ENCODE measurements around the gene LZTS3. TPM values are rescaled to one million over a fixed set of nuclear protein-coding genes. Genes with fewer than 3 reads are reported as not detected.

LZTS3 gene
- polyA plus RNA-seq, 1 donor (not counting 4 experiments of a cell fraction or from before 2014, with no cell fraction given) = 2.5 TPM

GRCh38 chr20:3171391-3172125 is 1.8 kb downstream of the LZTS3 start:
- Histone ChIP-seq H3K9me3 (ENCODE audit: control insufficient read depth, low read depth, low read length) (no peaks in the 10 kb centered on the region), H3K27ac (ENCODE audit: control insufficient read depth, insufficient read depth, low read length) (no peak overlapping the region), H3K36me3 (ENCODE audit: control insufficient read depth in 2 of 2, extremely low read depth in 1 of 2, insufficient read depth in 2 of 2, low read length in 2 of 2) (no peaks in the 10 kb centered on the region), H3K4me2 (ENCODE audit: control insufficient read depth, extremely low read depth, insufficient read depth, low read depth, low read length) (no peak overlapping the region), H3K79me2 (ENCODE audit: control insufficient read depth, insufficient read depth, low read length) (no peaks in the 10 kb centered on the region), H3K4me3 (ENCODE audit: control insufficient read depth in 2 of 3, extremely low read depth in 1 of 3, insufficient read depth in 2 of 3, low read depth in 1 of 3, low read length in 3 of 3) (no peak overlapping the region), H4K20me1 (ENCODE audit: control insufficient read depth, extremely low read depth, insufficient read depth, low read length) (no peaks in the 10 kb centered on the region), H3K4me1 (ENCODE audit: control insufficient read depth, extremely low read depth, insufficient read depth, low read length) (peaks cover 11% of the 10 kb centered on the region), H3K27me3 (ENCODE audit: control insufficient read depth, extremely low read depth, insufficient read depth, low read length) (peaks cover 40% of the 10 kb centered on the region), H3K9me1 (ENCODE audit: control insufficient read depth, extremely low read depth, insufficient read depth, low read length) (no peaks in the 10 kb centered on the region), H2AFZ (ENCODE audit: control insufficient read depth, low read length) (no peak overlapping the region), H3K9ac (ENCODE audit: control insufficient read depth, extremely low read depth, insufficient read depth, low read length) (no peak overlapping the region)
- TF ChIP-seq CTCF (optimal IDR thresholded peaks at IDR 0.05 in 1 of 3, IDR thresholded peaks at IDR 0.05 in 1 of 3, conservative IDR thresholded peaks at IDR 0.05 in 1 of 3; ENCODE audit: extremely low read depth in 1 of 3, insufficient read depth in 2 of 3, low read length in 3 of 3) = no peak
- TF ChIP-seq EZH2 (IDR thresholded peaks at IDR 0.05; ENCODE audit: low read length) = no peak
- dilution Hi-C loops (cut with MboI; ENCODE audit: extremely low pct_ligation_motif_present, low sequenced_read_pairs) = no loop called here
- FAIRE-seq (no peak), DNase-seq (ENCODE audit: low read depth, low spot score) (no peak)

- peaks cover 40% of the 10 kb centered on the region for H3K27me3 ChIP-seq (ENCODE audit: control insufficient read depth, extremely low read depth, insufficient read depth, low read length)
- no peaks in the 10 kb centered on the region for H3K79me2 ChIP-seq (ENCODE audit: control insufficient read depth, insufficient read depth, low read length)
- no peak overlapping the region for H3K4me3 ChIP-seq (ENCODE audit: control insufficient read depth in 2 of 3, extremely low read depth in 1 of 3, insufficient read depth in 2 of 3, low read depth in 1 of 3, low read length in 3 of 3)
- H3K27ac ChIP-seq (ENCODE audit: control insufficient read depth, insufficient read depth, low read length) = no peak overlapping the region
- no peaks in the 10 kb centered on the region for H3K36me3 ChIP-seq (ENCODE audit: control insufficient read depth in 2 of 2, extremely low read depth in 1 of 2, insufficient read depth in 2 of 2, low read length in 2 of 2)
- no peak overlapping the region for H2AFZ ChIP-seq (ENCODE audit: control insufficient read depth, low read length)
- H3K9me1 ChIP-seq (ENCODE audit: control insufficient read depth, extremely low read depth, insufficient read depth, low read length) = no peaks in the 10 kb centered on the region
- H3K4me2 ChIP-seq (ENCODE audit: control insufficient read depth, extremely low read depth, insufficient read depth, low read depth, low read length) = no peak overlapping the region
- no peak for TF ChIP-seq CTCF (optimal IDR thresholded peaks at IDR 0.05 in 1 of 3, IDR thresholded peaks at IDR 0.05 in 1 of 3, conservative IDR thresholded peaks at IDR 0.05 in 1 of 3; ENCODE audit: extremely low read depth in 1 of 3, insufficient read depth in 2 of 3, low read length in 3 of 3)
- no peak for TF ChIP-seq EZH2 (IDR thresholded peaks at IDR 0.05; ENCODE audit: low read length)
- no peak for FAIRE-seq
- no peak for DNase-seq (ENCODE audit: low read depth, low spot score)
- no peaks in the 10 kb centered on the region for H3K9me3 ChIP-seq (ENCODE audit: control insufficient read depth, low read depth, low read length)
- no peak overlapping the region for H3K9ac ChIP-seq (ENCODE audit: control insufficient read depth, extremely low read depth, insufficient read depth, low read length)
- no peaks in the 10 kb centered on the region for H4K20me1 ChIP-seq (ENCODE audit: control insufficient read depth, extremely low read depth, insufficient read depth, low read length)
- dilution Hi-C loops (cut with MboI; ENCODE audit: extremely low pct_ligation_motif_present, low sequenced_read_pairs) = no loop called here
- H3K4me1 ChIP-seq (ENCODE audit: control insufficient read depth, extremely low read depth, insufficient read depth, low read length) = no peaks in the 10 kb centered on the region
Observed at GRCh38 chr20:3168829-3169590, 4.3 kb downstream of the LZTS3 start.

All from keratinocyte (primary cell).